GM23248 (cell line): ENCODE measurements around the gene LAMP1.

Source experiments
- EZH2 ChIP-seq: fragments of 200-600 bp; sonication (generic); IDR thresholded peaks from 2 replicates; pipeline ENCODE4 v1.6.1; 2018; ENCODE audit warnings: antibody characterized with exemption, mild to moderate bottlenecking; ENCODE audit not compliant: insufficient read depth, poor library complexity, severe bottlenecking
- EZH2phosphoT487 ChIP-seq: fragments of 200-600 bp; sonication (generic); IDR thresholded peaks from 2 replicates; pipeline ENCODE4 v1.6.1; 2018; ENCODE audit warnings: antibody characterized with exemption, moderate library complexity, mild to moderate bottlenecking, low read depth; ENCODE audit not compliant: insufficient read depth

DNA sequence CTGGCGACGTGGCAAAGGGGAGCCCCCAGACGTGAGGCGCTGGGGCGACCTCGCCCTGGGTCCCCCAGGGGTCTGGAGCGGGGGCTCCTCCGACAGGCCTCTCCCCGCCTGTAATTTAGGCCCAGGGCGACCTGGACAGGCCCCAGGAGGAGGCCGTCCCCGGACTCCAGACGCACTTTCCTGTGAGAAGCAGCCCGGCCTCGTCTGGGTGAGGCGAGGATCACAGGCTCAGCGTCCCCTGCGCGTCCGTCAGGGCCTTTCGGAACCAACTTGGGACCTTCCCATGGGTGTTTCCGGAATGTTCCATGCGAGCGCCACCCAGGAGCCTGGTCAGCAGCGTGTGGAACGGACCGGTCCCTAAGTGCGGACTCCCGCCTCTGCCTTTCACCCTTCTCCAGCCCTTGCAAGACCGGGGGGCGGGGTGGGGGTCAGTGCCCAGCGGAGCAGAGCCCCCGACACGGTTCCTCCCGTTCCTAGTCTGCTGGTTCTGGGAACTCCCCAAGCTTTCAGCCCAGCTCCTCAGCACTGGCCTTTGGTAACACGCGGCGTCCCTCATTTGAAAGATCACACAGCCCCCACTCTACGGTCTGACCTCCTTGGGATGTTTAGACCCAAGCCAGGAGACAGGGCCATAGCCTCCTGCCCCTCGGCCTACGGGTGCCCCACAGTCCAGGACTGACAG lies 68.0 kb downstream of the LAMP1 start:
- TF ChIP-seq EZH2 (no peak), EZH2phosphoT487 (no peak)
